Ishikawa (cell line): ENCODE data around the gene HOXB4.

ENCODE experiments used
- CEBPB ChIP-seq: IDR thresholded peaks from 2 replicates; pipeline ENCODE4 v1.6.1; 2012
- CREB1 ChIP-seq: IDR thresholded peaks from 2 replicates; pipeline ENCODE4 v1.6.1; 2012; ENCODE audit warnings: low read depth
- EGR1 ChIP-seq: IDR thresholded peaks from 2 replicates; pipeline ENCODE4 v1.6.1; 2012
- EP300 ChIP-seq: IDR thresholded peaks from 2 replicates; pipeline ENCODE4 v1.6.1; 2012; ENCODE audit warnings: borderline replicate concordance
- FOXM1 ChIP-seq: IDR thresholded peaks from 2 replicates; pipeline ENCODE4 v1.6.1; 2012; ENCODE audit warnings: low read depth, borderline replicate concordance
- NFIC ChIP-seq: IDR thresholded peaks from 2 replicates; pipeline ENCODE4 v1.6.1; 2012
- RAD21 ChIP-seq: IDR thresholded peaks from 2 replicates; pipeline ENCODE4 v1.6.1; 2012; ENCODE audit warnings: low read depth
- TAF1 ChIP-seq: IDR thresholded peaks from 2 replicates; pipeline ENCODE4 v1.6.1; 2012; ENCODE audit warnings: low read depth, mild to moderate bottlenecking
- TCF12 ChIP-seq: IDR thresholded peaks from 2 replicates; pipeline ENCODE4 v1.6.1; 2012; ENCODE audit warnings: low read depth
- TEAD4 ChIP-seq: IDR thresholded peaks from 2 replicates; pipeline ENCODE4 v1.6.1; 2012
- YY1 ChIP-seq: IDR thresholded peaks from 2 replicates; pipeline ENCODE4 v1.6.1; 2012; ENCODE audit warnings: low read depth
- ZBTB7A ChIP-seq: IDR thresholded peaks from 2 replicates; pipeline ENCODE4 v1.6.1; 2012; ENCODE audit warnings: low read depth
- TF ChIP-seq, protein P1 (sequence below): IDR thresholded peaks from 2 replicates; pipeline ENCODE4 v1.6.1; 2012; ENCODE audit warnings: low read depth, mild to moderate bottlenecking
- TF ChIP-seq, protein P2 (sequence below): IDR thresholded peaks from 2 replicates; pipeline ENCODE4 v1.6.1; 2012
- TF ChIP-seq, protein P3 (sequence below): IDR thresholded peaks from 2 replicates; pipeline ENCODE4 v1.6.1; 2012

Gene HOXB4

DNA sequence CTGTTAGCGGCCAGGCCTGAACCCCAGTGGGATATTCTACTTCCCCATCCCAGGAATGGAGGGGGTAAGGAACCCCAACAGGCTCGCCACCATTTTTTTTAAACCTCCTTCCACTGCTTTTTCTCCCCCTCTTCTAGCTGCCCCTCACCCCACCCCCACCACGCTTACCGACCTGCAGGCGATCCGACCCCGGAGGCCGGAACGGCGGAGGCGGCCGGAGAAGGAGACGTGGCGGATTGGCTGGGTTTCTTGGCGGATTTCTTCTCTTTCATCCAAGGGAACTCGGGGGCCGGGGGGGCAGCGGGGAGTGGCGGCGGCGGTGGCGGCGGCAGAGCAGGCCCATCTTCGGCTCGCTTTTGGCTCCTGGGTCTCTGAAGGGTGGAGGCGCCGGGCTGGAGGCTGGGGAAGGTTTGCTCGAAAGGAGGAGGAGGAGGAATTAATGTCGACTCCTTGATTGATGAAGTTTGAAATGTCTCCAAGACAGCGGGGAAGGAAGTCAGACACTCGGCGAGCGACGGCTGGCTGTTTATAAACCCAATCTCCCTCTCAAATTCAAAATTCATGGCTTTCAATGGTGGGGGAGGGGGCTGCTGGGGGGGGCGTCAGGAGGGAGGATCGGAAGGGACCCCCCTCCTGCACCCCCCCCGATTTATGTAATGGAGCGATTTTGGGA lies 33.7 kb downstream of the HOXB4 start:
- no peak for TF ChIP-seq EP300
- no peak for TF ChIP-seq YY1
- TF ChIP-seq EGR1 = no peak
- TF ChIP-seq RAD21 = no peak
- no peak for TF ChIP-seq CEBPB
- no peak for TF ChIP-seq TAF1
- TF ChIP-seq, protein P1, sequence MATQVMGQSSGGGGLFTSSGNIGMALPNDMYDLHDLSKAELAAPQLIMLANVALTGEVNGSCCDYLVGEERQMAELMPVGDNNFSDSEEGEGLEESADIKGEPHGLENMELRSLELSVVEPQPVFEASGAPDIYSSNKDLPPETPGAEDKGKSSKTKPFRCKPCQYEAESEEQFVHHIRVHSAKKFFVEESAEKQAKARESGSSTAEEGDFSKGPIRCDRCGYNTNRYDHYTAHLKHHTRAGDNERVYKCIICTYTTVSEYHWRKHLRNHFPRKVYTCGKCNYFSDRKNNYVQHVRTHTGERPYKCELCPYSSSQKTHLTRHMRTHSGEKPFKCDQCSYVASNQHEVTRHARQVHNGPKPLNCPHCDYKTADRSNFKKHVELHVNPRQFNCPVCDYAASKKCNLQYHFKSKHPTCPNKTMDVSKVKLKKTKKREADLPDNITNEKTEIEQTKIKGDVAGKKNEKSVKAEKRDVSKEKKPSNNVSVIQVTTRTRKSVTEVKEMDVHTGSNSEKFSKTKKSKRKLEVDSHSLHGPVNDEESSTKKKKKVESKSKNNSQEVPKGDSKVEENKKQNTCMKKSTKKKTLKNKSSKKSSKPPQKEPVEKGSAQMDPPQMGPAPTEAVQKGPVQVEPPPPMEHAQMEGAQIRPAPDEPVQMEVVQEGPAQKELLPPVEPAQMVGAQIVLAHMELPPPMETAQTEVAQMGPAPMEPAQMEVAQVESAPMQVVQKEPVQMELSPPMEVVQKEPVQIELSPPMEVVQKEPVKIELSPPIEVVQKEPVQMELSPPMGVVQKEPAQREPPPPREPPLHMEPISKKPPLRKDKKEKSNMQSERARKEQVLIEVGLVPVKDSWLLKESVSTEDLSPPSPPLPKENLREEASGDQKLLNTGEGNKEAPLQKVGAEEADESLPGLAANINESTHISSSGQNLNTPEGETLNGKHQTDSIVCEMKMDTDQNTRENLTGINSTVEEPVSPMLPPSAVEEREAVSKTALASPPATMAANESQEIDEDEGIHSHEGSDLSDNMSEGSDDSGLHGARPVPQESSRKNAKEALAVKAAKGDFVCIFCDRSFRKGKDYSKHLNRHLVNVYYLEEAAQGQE = no peak
- TF ChIP-seq CREB1 = no peak
- TF ChIP-seq, protein P2, sequence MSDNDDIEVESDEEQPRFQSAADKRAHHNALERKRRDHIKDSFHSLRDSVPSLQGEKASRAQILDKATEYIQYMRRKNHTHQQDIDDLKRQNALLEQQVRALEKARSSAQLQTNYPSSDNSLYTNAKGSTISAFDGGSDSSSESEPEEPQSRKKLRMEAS = no peak
- TF ChIP-seq TCF12 = no peak
- no peak for TF ChIP-seq TEAD4
- no peak for TF ChIP-seq NFIC
- TF ChIP-seq ZBTB7A = no peak
- TF ChIP-seq, protein P3, sequence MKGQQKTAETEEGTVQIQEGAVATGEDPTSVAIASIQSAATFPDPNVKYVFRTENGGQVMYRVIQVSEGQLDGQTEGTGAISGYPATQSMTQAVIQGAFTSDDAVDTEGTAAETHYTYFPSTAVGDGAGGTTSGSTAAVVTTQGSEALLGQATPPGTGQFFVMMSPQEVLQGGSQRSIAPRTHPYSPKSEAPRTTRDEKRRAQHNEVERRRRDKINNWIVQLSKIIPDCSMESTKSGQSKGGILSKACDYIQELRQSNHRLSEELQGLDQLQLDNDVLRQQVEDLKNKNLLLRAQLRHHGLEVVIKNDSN = no peak
- TF ChIP-seq FOXM1 = no peak

DNA sequence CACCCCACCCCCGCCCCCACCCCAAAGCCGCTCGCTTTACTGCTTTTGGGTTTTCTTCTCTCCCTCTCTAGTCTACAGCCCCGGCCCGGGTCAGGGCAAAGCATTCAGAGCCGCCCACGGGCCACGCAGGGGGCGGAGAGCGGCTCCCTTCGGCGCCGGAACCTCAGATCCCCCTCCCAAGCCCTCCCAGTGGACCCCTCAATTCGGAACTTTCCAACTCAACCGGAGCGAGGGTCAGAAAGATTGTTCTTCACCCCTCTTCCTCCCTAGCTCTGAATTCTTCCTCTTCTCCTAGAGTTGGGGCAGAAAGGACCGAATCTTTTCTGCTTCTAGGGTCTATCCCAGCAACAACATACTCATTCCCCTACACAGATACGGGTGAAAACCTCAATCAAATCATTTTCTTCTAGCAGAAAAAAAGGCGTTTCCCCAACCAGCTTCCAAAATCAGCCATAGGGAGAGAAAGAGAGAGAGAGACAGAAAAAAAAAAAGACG lies 34.2 kb downstream of the HOXB4 start:
- no peak for TF ChIP-seq CREB1
- TF ChIP-seq, protein P3 = no peak
- no peak for TF ChIP-seq TEAD4
- TF ChIP-seq TAF1 = no peak
- no peak for TF ChIP-seq FOXM1
- no peak for TF ChIP-seq ZBTB7A
- no peak for TF ChIP-seq RAD21

DNA sequence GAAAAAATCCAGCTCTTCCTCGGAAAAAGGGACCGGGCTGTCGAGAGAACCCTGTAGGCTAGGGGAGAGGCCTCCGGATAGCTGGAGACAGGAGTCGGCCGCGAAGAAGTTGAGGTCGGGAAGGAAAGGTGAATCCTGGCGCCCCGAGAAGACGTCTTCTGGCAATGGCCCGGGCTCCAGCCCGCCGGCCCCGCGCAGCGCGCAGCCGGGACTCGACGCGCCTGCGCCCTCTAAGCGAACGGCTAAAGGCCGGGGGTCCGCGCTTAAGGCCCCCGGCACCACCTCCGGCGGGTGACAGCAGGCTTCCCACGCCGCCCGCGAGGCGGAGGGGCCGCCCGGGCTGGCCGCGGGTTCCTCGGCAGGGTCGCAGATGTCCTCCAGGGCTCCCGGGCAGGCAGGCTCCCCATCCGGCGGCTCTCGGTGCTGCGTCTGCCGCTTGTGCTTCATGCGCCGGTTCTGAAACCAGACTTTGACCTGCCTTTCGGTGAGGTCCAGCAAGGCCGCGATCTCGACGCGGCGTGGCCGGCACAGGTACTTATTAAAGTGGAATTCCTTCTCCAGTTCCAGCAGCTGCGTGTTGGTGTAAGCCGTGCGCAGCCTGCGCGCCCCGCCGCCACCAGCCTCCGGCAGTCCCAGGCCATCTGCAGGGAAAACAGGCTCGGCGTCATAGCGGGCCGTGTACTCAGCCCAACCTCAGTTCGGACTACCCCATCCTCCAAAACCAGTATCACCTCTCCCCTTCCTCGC lies 34.9 kb downstream of the HOXB4 start:
- TF ChIP-seq, protein P3 = no peak
- no peak for TF ChIP-seq TAF1
- TF ChIP-seq, protein P2 = no peak
- no peak for TF ChIP-seq TCF12
- no peak for TF ChIP-seq EP300
- TF ChIP-seq NFIC = no peak

DNA sequence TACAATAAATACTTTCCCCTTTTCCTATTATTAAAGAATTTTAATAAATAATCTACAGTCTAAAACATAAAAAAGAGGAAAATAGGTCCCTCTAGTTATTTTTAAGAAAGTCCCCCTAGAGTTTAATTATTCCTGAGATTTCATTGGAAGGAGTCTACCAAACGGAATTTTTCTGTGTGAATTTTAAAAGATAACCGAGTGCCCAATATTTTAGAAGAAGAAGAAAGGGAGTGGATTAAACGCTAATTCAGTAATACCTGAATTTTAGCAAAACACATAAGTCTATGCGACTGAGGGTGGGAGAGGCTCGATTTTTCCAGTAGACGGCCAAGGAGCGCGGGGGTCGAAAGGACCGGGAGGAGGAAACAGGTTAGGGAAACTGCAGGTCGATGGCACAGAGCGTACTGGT lies 35.4 kb downstream of the HOXB4 start:
- TF ChIP-seq CEBPB (no peak), EGR1 (no peak), RAD21 (no peak), TAF1 (no peak), NFIC (no peak), ZBTB7A (no peak), FOXM1 (no peak), CREB1 (no peak), YY1 (no peak), TCF12 (no peak), EP300 (no peak), TEAD4 (no peak)
- TF ChIP-seq, protein P1 = no peak
- TF ChIP-seq, protein P3 = no peak
- TF ChIP-seq, protein P2 = no peak
